Measurements from ENCODE around the gene ARMC7. TPM values are rescaled to one million over a fixed set of nuclear protein-coding genes. Genes with fewer than 3 reads are reported as not detected.

Gene ARMC7
- total and polyA plus RNA-seq, 2 donors (not counting 1 experiment from before 2014, with no cell fraction given), result 10.4 to 15.9 TPM

DNA sequence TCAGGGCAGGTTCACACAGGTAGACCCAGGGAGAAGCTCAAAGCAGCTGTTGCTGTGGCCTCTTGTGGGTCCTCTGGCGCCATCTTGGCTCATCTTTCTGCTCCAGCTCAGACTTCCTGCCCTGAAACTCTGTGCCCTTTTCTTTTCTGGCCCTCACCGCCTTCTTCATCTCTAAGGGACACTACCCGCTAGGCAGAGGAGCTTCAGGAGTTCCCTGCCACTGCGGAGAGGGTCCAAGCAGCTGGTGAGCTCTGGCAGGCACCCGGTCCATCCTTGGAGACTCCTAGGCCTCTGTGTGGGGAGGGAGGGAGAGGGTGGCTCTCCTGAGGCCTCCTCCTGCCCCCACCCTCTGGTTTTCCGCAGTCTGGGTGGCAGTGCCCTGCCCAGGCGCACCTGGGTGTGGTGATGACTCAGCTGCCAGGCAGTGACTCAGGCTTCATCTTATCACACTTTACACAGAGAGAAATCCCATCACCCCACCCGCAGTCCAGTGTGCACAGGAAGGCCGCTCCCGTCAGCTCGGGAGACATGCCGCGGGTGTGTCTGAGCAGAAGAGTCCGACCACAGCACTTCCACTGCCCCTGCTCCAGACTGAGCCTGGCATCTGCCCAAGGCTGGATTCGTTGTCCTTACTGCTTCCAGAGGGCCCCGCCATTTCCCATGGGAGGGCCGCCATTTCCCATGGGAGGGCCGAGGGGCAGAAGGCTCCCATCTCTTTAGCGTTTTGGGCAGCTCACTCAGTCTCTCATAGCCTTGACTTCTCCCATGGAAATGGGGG, 14.5 kb downstream of the ARMC7 start:
- Histone ChIP-seq H3K4me2 (replicated peaks; ENCODE audit: low read depth, low read length, poor library complexity, severe bottlenecking) (peak overlapping the region; percentile 38), H3K9ac (ENCODE audit: low read length) (no peak overlapping the region), H3K4me3 (ENCODE audit: control extremely low read depth in 1 of 5, extremely low read depth in 1 of 5, insufficient read depth in 1 of 5, low read depth in 2 of 5, low read length in 4 of 5) (no peak overlapping the region), H3K79me2 (ENCODE audit: control insufficient read depth, insufficient read depth, low read length) (peaks cover 32% of the 10 kb centered on the region), H3K36me3 (replicated peaks in 1 of 2; ENCODE audit: control extremely low read depth in 1 of 2, control insufficient read depth in 1 of 2, extremely low read depth in 1 of 2, insufficient read depth in 2 of 2, low read length in 1 of 2) (peaks cover 1 to 12% of the 10 kb centered on the region in 2 experiments), H4K20me1 (ENCODE audit: control insufficient read depth, insufficient read depth, low read length, poor library complexity, severe bottlenecking) (peaks cover 7% of the 10 kb centered on the region), H3K27me3 (replicated peaks in 1 of 4; ENCODE audit: control extremely low read depth in 1 of 4, control insufficient read depth in 3 of 4, insufficient read depth in 4 of 4, low read length in 3 of 4) (no peaks in the 10 kb centered on the region), H3K27ac (ENCODE audit: low read length in 2 of 2) (no peak overlapping the region), H2AFZ (ENCODE audit: insufficient read depth, low read depth, low read length, poor library complexity, severe bottlenecking) (no peak overlapping the region), H3K9me3 (ENCODE audit: control extremely low read depth in 1 of 3, control insufficient read depth in 2 of 3, insufficient read depth in 1 of 3, low read length in 2 of 3) (no peaks in the 10 kb centered on the region), H3K4me1 (ENCODE audit: control insufficient read depth in 2 of 2, insufficient read depth in 2 of 2, low read length in 2 of 2) (peaks cover 26 to 29% of the 10 kb centered on the region in 2 donors)
- ChIA-PET POLR2A (interaction anchor here (0.8 to 1.9 kb wide), 2 partner anchors 10 to 13 kb away, joined by 4 to 6 read pairs; no protein-coding TSS in a partner anchor), CTCF (interaction anchor here (0.8 to 13.4 kb wide), 4 partner anchors 11 to 163 kb away, joined by 3 to 262 read pairs (median 10); partner anchors contain the start of gene ARMC7)
- intact Hi-C loops (cut with micrococcal nuclease), result no loop called here
- 39% methylated on average over 14 of the region's 19 CpGs for WGBS (ENCODE audit: insufficient coverage)
- Mint-ChIP-seq H3K9me3 (ENCODE audit: insufficient read depth) (no peaks in the 10 kb centered on the region), H3K27me3 (no peaks in the 10 kb centered on the region), H3K4me1 (peaks cover 47% of the 10 kb centered on the region), H3K4me3 (peak overlapping the region; percentile 5), H3K27ac (peak overlapping the region; percentile 59)
- TF ChIP-seq, protein P1, sequence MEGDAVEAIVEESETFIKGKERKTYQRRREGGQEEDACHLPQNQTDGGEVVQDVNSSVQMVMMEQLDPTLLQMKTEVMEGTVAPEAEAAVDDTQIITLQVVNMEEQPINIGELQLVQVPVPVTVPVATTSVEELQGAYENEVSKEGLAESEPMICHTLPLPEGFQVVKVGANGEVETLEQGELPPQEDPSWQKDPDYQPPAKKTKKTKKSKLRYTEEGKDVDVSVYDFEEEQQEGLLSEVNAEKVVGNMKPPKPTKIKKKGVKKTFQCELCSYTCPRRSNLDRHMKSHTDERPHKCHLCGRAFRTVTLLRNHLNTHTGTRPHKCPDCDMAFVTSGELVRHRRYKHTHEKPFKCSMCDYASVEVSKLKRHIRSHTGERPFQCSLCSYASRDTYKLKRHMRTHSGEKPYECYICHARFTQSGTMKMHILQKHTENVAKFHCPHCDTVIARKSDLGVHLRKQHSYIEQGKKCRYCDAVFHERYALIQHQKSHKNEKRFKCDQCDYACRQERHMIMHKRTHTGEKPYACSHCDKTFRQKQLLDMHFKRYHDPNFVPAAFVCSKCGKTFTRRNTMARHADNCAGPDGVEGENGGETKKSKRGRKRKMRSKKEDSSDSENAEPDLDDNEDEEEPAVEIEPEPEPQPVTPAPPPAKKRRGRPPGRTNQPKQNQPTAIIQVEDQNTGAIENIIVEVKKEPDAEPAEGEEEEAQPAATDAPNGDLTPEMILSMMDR (IDR thresholded peaks at IDR 0.05), result no peak
- no peak for TF ChIP-seq EZH2 (IDR thresholded peaks at IDR 0.05; ENCODE audit: borderline replicate concordance, insufficient read depth, low read depth, low read length, poor library complexity, severe bottlenecking)
- DNase-seq (no peak), ATAC-seq (ENCODE audit: low read depth) (peak; percentile 67)

DNA sequence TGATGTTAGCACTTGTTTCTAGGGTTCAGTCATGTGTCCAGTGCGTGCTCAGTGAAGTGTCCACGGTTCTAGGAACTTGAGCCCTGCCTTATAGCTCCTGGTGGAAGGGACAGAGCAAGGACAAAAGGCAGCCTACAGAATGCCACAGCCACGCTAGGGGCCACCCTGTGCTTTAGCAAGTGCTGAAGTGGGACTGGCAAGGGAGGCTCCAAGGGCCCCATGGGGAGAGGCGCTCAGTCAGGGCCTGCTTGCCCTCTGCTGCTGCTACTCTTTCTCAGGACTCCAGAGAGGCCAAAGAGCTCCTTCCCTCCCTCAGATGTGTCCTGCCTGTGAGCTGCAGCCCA, 15.0 kb downstream of the ARMC7 start:
- Histone ChIP-seq H3K4me2 (replicated peaks; ENCODE audit: low read depth, low read length, poor library complexity, severe bottlenecking) (peak overlapping the region; percentile 11), H4K20me1 (ENCODE audit: control insufficient read depth, insufficient read depth, low read length, poor library complexity, severe bottlenecking) (peaks cover 10% of the 10 kb centered on the region), H3K9me3 (ENCODE audit: control extremely low read depth in 1 of 3, control insufficient read depth in 2 of 3, insufficient read depth in 1 of 3, low read length in 2 of 3) (no peaks in the 10 kb centered on the region), H3K9ac (ENCODE audit: low read length) (no peak overlapping the region), H3K36me3 (replicated peaks in 1 of 2; ENCODE audit: control extremely low read depth in 1 of 2, control insufficient read depth in 1 of 2, extremely low read depth in 1 of 2, insufficient read depth in 2 of 2, low read length in 1 of 2) (peaks cover 1 to 16% of the 10 kb centered on the region in 2 experiments), H3K4me3 (ENCODE audit: control extremely low read depth in 1 of 5, extremely low read depth in 1 of 5, insufficient read depth in 1 of 5, low read depth in 2 of 5, low read length in 4 of 5) (no peak overlapping the region), H2AFZ (ENCODE audit: insufficient read depth, low read depth, low read length, poor library complexity, severe bottlenecking) (no peak overlapping the region), H3K27ac (ENCODE audit: low read length in 2 of 2) (no peak overlapping the region), H3K79me2 (ENCODE audit: control insufficient read depth, insufficient read depth, low read length) (peaks cover 31% of the 10 kb centered on the region), H3K4me1 (ENCODE audit: control insufficient read depth in 2 of 2, insufficient read depth in 2 of 2, low read length in 2 of 2) (peaks cover 26 to 32% of the 10 kb centered on the region in 2 donors), H3K27me3 (replicated peaks in 1 of 4; ENCODE audit: control extremely low read depth in 1 of 4, control insufficient read depth in 3 of 4, insufficient read depth in 4 of 4, low read length in 3 of 4) (no peaks in the 10 kb centered on the region)
- Mint-ChIP-seq H3K27me3 (no peaks in the 10 kb centered on the region), H3K9me3 (ENCODE audit: insufficient read depth) (no peaks in the 10 kb centered on the region), H3K27ac (no peak overlapping the region), H3K4me1 (peaks cover 51% of the 10 kb centered on the region), H3K4me3 (peak overlapping the region; percentile 5)
- CTCF ChIA-PET, result interaction anchor here (0.8 to 13.4 kb wide), 4 partner anchors 11 to 163 kb away, joined by 3 to 262 read pairs (median 10); partner anchors contain the start of gene ARMC7
- 91% methylated on average over 4 of the region's 4 CpGs for WGBS (ENCODE audit: insufficient coverage)
- DNase-seq, result no peak
- TF ChIP-seq EZH2 (IDR thresholded peaks at IDR 0.05; ENCODE audit: borderline replicate concordance, insufficient read depth, low read depth, low read length, poor library complexity, severe bottlenecking), result no peak
- TF ChIP-seq, protein P1 (IDR thresholded peaks at IDR 0.05), result no peak
- no peak for ATAC-seq (ENCODE audit: low read depth)
- intact Hi-C loops (cut with micrococcal nuclease), result no loop called here
- POLR2A ChIA-PET, result no interaction called here

Measured in B cell (primary cell).